Skin epidermis (tissue), 12 donors: Measurements from ENCODE around the gene CCR5AS.

Experiments used
- H3K27ac ChIP-seq, 21 experiments: fragments of 200-600 bp; sonication (generic) in 11 of 21; one replicate each; pipeline ENCODE4 v1.5.0; 2020; ENCODE audit warnings: mild to moderate bottlenecking in 3 of 21, inconsistent platforms in 2 of 21, moderate library complexity in 2 of 21
- H3K4me3 ChIP-seq, 7 experiments: fragments of 200-600 bp; sonication (generic) in 2 of 7; one replicate each; pipeline ENCODE4 v1.5.0; 2020; ENCODE audit warnings: inconsistent platforms in 2 of 7, mild to moderate bottlenecking in 2 of 7, moderate library complexity in 1 of 7

The CCR5AS gene

DNA sequence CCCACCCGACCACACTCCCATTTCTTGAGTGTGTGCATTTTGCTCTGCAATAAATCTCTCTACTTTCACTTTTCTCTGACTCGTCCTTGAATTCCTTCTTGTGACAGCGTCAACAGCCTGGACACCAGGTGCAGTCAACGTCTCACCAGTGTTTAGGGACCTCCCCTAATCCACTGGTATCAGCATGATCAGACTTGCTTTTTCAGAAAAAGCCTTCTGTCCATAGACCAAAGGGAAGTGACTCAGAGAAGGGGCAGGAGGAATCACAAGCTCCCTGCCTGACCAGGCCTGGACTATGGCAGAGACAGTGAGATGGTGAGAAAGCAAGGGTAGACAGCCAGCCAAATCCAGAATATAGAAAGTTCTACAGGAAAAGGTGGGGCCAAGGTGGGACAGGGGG, 20.7 kb downstream of the CCR5AS start:
- Histone ChIP-seq H3K4me3 (no peak overlapping the region), H3K27ac (peak overlapping the region in 2 of 21 experiments; percentile 19 to 28)

DNA sequence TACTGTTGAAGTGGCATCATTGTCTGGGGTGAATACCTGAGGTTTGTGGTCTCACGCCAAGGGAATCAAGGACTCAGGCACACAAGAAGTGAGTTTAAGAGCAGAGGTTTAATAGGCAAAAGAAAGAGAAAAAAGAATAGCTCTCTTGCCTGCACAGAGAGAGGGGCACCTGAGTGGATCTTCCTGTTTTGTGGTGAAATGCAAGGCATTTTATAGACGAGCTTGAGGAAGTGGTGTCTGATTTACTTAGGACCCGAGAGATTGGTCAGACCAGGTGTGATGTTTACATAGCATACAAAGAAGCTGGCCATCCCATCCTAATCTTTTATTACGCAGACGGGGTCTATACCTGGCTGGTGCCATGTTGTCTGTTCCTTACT, 22.9 kb downstream of the CCR5AS start:
- Histone ChIP-seq H3K27ac (peak overlapping the region in 2 of 21 experiments; percentile 24 to 40), H3K4me3 (no peak overlapping the region)

DNA sequence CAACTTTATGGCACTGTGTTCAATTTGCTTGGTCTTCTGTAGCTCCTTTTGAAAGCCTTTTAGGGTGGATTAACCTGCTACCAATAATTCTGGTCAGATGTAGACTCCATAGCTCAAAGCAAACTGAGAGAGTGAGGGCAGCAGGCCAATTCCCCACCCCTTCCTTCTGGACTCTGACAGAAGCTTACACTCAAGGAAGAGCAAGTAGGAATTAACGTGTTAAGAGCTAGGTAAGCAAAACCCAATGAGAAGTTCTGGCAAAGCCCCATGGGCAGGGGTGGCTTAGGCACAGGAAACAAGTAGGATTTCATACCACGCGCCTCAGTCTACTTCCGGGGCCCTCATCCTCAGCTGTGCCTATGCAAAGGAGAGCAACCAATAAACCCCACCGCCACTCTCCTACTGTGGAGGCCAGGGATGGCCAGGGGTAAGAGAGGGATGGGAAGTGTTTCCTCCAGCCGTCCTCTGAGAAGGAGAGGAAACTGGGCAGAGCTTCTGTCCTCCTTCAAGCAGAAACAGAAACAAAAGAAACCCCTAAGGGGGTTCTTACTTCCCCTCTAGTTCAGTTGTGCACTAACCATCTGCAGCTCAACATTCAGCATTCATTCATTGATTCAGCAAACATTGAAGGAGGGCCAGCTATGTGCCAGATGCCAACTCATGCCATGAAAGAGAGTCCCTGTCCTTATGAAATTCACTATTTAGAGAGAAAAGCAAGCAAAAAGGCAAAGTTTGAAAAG, 23.5 kb downstream of the CCR5AS start:
- H3K4me3 ChIP-seq: no peak overlapping the region
- peak overlapping the region in 4 of 21 experiments; percentile 8 to 40 (median 21) for H3K27ac ChIP-seq

DNA sequence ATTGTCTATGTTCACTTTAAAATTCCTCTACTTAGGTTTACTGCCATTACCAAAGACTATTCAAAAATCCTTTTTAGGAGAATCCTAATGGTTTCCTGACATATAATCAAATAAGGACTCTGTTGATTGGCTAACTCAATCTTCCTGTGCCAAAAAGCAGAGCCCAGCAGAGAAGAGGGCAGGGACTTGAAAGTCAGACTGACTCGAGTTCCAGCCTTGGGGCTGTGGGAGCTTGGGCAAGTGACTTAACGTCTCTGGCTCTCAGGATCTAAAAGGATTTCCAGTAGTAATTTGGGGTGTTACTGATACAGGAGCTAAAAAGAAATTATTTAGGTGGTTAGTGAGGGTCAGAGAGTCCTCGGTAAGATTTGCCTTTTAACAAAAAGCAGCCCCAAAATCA, 25.2 kb downstream of the CCR5AS start:
- H3K4me3 ChIP-seq: no peak overlapping the region
- peak overlapping the region in 4 of 21 experiments; percentile 40 to 82 (median 58) for H3K27ac ChIP-seq

DNA sequence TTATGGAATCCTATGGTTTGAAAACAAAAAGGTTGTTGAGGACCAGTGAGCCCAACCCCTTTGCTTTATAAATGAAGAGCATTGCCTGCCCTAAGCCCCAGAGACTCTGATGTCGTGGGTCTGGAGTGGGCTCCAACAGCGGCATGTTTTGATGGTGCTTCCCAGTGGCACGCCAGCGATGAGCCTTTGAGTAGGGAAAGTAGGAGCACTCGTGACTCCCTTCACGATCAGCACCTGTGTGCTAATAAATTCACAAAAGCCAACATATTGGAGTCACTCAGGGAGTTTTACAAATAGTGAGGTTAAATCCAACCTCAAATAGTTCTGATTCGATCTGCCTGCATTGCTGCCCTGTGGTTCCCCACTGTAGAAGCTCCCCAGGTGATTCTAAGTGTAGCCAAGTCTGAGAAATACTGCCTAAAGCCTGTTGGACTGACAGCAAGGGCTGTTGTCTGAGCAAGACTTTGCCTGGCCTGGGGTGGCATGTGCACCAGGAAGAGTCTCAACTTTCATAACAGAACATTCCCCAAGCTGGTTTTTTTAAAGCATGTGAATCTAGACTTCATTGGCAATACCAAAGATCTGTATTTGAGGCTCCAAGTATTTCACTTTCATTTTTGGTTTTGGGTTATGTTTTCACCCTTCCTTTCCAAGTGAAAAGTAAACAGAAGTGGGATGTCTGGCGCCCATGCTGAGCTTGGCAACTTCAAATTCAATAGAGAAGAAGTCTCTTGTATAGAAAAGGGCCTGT, 26.2 kb downstream of the CCR5AS start:
- H3K4me3 ChIP-seq: no peak overlapping the region
- peak overlapping the region in 14 of 21 experiments; percentile 0 to 82 (median 48) for H3K27ac ChIP-seq

DNA sequence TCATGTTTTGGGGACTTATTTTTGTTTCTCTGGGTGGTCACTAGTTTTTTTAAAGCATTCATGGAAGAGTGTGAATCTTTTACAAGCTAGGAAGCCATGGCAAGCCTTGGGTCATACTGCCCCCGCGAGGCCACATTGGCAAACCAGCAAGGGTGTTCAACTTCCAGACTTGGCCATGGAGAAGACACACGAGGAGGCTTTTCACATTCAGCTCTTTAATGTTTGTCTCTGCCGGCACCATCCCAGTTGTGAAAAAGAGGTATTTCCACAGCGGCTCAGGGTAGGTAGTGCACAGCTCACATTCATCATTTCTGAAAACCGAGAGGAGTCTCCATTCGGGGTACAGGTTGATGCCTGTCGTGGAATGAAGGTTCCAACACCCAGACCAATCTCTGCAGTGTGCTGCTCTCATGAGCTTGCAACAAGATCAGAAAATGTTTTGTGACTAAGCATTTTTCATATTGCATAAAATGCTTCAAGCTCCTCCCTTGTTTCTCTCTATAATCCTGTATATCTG, 28.4 kb downstream of the CCR5AS start:
- Histone ChIP-seq H3K27ac (no peak overlapping the region), H3K4me3 (no peak overlapping the region)

DNA sequence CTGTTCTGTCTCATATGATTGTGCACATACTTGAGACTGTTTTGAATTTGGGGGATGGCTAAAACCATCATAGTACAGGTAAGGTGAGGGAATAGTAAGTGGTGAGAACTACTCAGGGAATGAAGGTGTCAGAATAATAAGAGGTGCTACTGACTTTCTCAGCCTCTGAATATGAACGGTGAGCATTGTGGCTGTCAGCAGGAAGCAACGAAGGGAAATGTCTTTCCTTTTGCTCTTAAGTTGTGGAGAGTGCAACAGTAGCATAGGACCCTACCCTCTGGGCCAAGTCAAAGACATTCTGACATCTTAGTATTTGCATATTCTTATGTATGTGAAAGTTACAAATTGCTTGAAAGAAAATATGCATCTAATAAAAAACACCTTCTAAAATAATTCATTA, 31.1 kb downstream of the CCR5AS start:
- no peak overlapping the region for H3K4me3 ChIP-seq
- peak overlapping the region in 1 of 21 experiments; percentile 30 for H3K27ac ChIP-seq

DNA sequence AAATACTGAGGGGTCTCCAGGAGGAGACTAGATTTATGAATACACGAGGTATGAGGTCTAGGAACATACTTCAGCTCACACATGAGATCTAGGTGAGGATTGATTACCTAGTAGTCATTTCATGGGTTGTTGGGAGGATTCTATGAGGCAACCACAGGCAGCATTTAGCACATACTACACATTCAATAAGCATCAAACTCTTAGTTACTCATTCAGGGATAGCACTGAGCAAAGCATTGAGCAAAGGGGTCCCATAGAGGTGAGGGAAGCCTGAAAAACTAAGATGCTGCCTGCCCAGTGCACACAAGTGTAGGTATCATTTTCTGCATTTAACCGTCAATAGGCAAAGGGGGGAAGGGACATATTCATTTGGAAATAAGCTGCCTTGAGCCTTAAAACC, 31.6 kb downstream of the CCR5AS start:
- Histone ChIP-seq H3K4me3 (no peak overlapping the region), H3K27ac (peak overlapping the region in 3 of 21 experiments; percentile 8 to 48 (median 30))

DNA sequence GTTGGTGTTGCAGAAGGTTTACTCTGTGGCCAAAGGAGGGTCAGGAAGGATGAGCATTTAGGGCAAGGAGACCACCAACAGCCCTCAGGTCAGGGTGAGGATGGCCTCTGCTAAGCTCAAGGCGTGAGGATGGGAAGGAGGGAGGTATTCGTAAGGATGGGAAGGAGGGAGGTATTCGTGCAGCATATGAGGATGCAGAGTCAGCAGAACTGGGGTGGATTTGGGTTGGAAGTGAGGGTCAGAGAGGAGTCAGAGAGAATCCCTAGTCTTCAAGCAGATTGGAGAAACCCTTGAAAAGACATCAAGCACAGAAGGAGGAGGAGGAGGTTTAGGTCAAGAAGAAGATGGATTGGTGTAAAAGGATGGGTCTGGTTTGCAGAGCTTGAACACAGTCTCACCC, 32.1 kb downstream of the CCR5AS start:
- Histone ChIP-seq H3K27ac (peak overlapping the region in 3 of 21 experiments; percentile 8 to 48 (median 30)), H3K4me3 (no peak overlapping the region)

DNA sequence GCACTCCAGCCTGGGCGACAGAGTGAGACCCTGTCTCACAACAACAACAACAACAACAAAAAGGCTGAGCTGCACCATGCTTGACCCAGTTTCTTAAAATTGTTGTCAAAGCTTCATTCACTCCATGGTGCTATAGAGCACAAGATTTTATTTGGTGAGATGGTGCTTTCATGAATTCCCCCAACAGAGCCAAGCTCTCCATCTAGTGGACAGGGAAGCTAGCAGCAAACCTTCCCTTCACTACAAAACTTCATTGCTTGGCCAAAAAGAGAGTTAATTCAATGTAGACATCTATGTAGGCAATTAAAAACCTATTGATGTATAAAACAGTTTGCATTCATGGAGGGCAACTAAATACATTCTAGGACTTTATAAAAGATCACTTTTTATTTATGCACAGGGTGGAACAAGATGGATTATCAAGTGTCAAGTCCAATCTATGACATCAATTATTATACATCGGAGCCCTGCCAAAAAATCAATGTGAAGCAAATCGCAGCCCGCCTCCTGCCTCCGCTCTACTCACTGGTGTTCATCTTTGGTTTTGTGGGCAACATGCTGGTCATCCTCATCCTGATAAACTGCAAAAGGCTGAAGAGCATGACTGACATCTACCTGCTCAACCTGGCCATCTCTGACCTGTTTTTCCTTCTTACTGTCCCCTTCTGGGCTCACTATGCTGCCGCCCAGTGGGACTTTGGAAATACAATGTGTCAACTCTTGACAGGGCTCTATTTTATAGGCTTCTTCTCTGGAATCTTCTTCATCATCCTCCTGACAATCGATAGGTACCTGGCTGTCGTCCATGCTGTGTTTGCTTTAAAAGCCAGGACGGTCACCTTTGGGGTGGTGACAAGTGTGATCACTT, 34.1 kb downstream of the CCR5AS start:
- Histone ChIP-seq H3K27ac (peak overlapping the region in 5 of 21 experiments; percentile 58 to 85 (median 79)), H3K4me3 (peak overlapping the region in 3 of 7 experiments; percentile 1 to 16 (median 11))

DNA sequence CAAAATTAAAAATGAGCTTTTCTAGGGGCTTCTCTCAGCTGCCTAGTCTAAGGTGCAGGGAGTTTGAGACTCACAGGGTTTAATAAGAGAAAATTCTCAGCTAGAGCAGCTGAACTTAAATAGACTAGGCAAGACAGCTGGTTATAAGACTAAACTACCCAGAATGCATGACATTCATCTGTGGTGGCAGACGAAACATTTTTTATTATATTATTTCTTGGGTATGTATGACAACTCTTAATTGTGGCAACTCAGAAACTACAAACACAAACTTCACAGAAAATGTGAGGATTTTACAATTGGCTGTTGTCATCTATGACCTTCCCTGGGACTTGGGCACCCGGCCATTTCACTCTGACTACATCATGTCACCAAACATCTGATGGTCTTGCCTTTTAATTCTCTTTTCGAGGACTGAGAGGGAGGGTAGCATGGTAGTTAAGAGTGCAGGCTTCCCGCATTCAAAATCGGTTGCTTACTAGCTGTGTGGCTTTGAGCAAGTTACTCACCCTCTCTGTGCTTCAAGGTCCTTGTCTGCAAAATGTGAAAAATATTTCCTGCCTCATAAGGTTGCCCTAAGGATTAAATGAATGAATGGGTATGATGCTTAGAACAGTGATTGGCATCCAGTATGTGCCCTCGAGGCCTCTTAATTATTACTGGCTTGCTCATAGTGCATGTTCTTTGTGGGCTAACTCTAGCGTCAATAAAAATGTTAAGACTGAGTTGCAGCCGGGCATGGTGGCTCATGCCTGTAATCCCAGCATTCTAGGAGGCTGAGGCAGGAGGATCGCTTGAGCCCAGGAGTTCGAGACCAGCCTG, 35.1 kb downstream of the CCR5AS start:
- Histone ChIP-seq H3K4me3 (peak overlapping the region in 5 of 7 experiments; percentile 1 to 16 (median 8)), H3K27ac (peak overlapping the region in 10 of 21 experiments; percentile 10 to 85 (median 78))

DNA sequence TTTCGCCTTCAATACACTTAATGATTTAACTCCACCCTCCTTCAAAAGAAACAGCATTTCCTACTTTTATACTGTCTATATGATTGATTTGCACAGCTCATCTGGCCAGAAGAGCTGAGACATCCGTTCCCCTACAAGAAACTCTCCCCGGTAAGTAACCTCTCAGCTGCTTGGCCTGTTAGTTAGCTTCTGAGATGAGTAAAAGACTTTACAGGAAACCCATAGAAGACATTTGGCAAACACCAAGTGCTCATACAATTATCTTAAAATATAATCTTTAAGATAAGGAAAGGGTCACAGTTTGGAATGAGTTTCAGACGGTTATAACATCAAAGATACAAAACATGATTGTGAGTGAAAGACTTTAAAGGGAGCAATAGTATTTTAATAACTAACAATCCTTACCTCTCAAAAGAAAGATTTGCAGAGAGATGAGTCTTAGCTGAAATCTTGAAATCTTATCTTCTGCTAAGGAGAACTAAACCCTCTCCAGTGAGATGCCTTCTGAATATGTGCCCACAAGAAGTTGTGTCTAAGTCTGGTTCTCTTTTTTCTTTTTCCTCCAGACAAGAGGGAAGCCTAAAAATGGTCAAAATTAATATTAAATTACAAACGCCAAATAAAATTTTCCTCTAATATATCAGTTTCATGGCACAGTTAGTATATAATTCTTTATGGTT, 35.9 kb downstream of the CCR5AS start, which contains the start of gene CCR5:
Gene CCR5, plus strand, starts transcription at position 108 of the 680 bp plus-strand sequence. CDS start 1,957 bp downstream, outside the sequence.
- Histone ChIP-seq H3K4me3 (peak within 1 kb of the TSS in 5 of 7 experiments; percentile 1 to 16 (median 8)), H3K27ac (peak within 1 kb of the TSS in 16 of 21 experiments; percentile 1 to 85 (median 49))

DNA sequence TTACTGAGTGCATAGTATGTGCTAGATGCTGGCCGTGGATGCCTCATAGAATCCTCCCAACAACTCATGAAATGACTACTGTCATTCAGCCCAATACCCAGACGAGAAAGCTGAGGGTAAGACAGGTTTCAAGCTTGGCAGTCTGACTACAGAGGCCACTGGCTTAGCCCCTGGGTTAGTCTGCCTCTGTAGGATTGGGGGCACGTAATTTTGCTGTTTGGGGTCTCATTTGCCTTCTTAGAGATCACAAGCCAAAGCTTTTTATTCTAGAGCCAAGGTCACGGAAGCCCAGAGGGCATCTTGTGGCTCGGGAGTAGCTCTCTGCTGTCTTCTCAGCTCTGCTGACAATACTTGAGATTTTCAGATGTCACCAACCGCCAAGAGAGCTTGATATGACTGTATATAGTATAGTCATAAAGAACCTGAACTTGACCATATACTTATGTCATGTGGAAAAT, 37.2 kb downstream of the CCR5AS start:
- peak overlapping the region in 15 of 21 experiments; percentile 4 to 85 (median 49) for H3K27ac ChIP-seq
- no peak overlapping the region for H3K4me3 ChIP-seq

DNA sequence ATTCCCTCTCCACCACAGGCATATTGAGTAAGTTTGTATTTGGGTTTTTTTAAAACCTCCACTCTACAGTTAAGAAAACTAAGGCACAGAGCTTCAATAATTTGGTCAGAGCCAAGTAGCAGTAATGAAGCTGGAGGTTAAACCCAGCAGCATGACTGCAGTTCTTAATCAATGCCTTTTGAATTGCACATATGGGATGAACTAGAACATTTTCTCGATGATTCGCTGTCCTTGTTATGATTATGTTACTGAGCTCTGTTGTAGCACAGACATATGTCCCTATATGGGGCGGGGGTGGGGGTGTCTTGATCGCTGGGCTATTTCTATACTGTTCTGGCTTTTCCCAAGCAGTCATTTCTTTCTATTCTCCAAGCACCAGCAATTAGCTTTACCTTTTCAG, 37.7 kb downstream of the CCR5AS start:
- Histone ChIP-seq H3K27ac (peak overlapping the region in 12 of 21 experiments; percentile 2 to 85 (median 64)), H3K4me3 (no peak overlapping the region)

DNA sequence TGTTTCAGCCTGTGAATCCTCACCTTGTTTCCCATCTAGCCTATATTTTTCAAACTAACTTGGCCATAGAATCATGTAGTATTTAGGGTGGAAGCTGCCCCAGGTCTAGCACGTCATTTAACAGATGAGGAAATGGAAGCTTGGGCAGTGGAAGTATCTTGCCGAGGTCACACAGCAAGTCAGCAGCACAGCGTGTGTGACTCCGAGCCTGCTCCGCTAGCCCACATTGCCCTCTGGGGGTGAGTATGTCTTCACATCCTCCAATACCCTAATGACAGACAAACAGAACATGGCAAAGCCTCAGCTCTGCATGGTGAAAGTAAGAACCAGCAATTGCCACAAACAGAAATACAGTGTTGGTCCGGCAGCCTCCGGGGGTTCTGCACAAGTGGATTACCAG, 38.3 kb downstream of the CCR5AS start:
- peak overlapping the region in 9 of 21 experiments; percentile 4 to 85 (median 79) for H3K27ac ChIP-seq
- no peak overlapping the region for H3K4me3 ChIP-seq

DNA sequence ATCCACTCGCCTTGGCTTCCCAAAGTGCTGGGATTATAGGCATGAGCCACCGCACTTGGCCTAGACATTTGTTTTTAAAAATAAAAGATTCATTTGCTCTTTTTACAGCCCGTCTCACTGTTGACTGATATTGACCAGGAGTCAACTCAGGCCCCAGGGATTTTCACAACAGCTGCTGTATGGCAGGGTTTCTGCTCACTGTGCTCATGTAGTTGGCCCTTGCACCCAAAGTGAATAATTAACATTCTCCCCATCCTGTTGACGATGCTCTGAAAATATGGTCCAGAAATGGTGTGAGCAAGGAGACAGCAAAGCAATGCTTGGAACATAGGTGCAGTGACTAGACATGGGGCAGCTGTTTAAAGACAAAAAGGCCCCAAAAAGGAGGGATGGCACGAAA, 39.1 kb downstream of the CCR5AS start:
- H3K4me3 ChIP-seq: no peak overlapping the region
- peak overlapping the region in 6 of 21 experiments; percentile 76 to 85 (median 79) for H3K27ac ChIP-seq

DNA sequence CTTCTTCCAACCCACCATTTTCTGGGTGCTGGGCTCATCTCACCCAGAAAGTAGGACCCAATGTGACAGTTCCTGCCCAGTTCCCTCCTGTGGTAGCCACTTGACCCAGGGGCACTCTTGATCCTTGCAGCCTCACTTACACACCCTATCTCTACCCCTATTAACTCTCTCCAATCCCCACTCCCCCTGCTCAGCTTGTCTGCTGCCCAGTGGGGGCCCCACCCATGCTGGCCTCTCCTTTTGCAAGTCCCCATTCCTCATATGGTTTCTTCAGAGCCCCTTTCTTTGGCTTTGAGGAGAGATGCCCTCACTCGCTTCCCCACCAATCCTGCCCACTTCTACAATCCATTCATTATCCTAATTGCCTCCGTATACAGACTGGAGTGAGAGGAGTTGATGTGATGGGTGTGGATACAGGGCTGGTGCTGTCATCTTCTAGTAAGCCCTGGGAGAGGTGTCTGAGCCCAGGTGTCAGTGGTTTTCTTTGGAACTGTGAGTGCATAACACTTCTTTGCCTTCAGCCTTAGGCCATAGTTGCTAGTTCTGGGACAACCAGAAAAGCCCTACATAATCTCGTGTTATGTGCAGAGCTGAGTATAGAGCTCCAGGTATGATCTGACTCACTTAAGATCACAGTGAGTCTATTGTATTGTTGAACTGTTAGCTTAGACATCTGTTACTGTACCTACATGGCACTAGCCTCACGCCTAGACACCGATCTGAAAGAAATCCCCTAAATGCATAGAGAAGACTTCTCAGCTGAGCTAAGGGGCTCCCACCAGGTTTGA, 40.9 kb downstream of the CCR5AS start:
- Histone ChIP-seq H3K4me3 (no peak overlapping the region), H3K27ac (no peak overlapping the region)
